NCI-H345 (cell line): ENCODE measurements around the gene METTL1.
A peak's percentile ranks its signal among the peaks of the same experiment; 100 is the strongest.

Experiments
- DNase-seq: peaks from one replicate; lab custom pipeline; 2025; lab: John Stamatoyannopoulos, UW

The METTL1 gene

GRCh38 chr12:57767876-57768275 is 4.0 kb downstream of the METTL1 start:
- no peak for DNase-seq

GRCh38 chr12:57767305-57767698 is 4.6 kb downstream of the METTL1 start:
- no peak for DNase-seq

- DNase-seq = peak; percentile 58
Observed at GRCh38 chr12:57766464-57767304, 5.2 kb downstream of the METTL1 start, which contains the start of gene CYP27B1. Gene CYP27B1 (minus strand): TSS chr12:57767078. CDS start chr12:57767041, 37 bp downstream.

- no peak for DNase-seq
Observed at GRCh38 chr12:57765698-57766463, 6.0 kb downstream of the METTL1 start.

GRCh38 chr12:57765003-57765697 is 6.8 kb downstream of the METTL1 start:
- DNase-seq = peak; percentile 20

- no peak for DNase-seq
Observed at GRCh38 chr12:57764662-57765002, 7.3 kb downstream of the METTL1 start.

GRCh38 chr12:57763881-57764661 is 7.8 kb downstream of the METTL1 start:
- no peak for DNase-seq

GRCh38 chr12:57762463-57762862 is 9.4 kb downstream of the METTL1 start:
- no peak for DNase-seq

GRCh38 chr12:57761391-57761998 is 10.4 kb downstream of the METTL1 start:
- no peak for DNase-seq

- no peak for DNase-seq
Observed at GRCh38 chr12:57760347-57760982, 11.4 kb downstream of the METTL1 start.

- peak; percentile 22 for DNase-seq
Observed at GRCh38 chr12:57759360-57759980, 12.4 kb downstream of the METTL1 start.

GRCh38 chr12:57758552-57759359 is 13.1 kb downstream of the METTL1 start:
- no peak for DNase-seq

GRCh38 chr12:57757771-57758170 is 14.1 kb downstream of the METTL1 start:
- DNase-seq = no peak

- DNase-seq = no peak
Observed at GRCh38 chr12:57756406-57757341, 15.2 kb downstream of the METTL1 start.

- no peak for DNase-seq
Observed at GRCh38 chr12:57755454-57756372, 16.2 kb downstream of the METTL1 start.

- no peak for DNase-seq
Observed at GRCh38 chr12:57755194-57755453, 16.8 kb downstream of the METTL1 start.

- peak; percentile 91 for DNase-seq
Observed at GRCh38 chr12:57754411-57755193, 17.3 kb downstream of the METTL1 start, which contains the start of gene MARCHF9. Gene MARCHF9 (plus strand): TSS chr12:57755103. CDS start chr12:57755529, 426 bp downstream.
